Measurements from ENCODE around the gene OR4D1.

DNA sequence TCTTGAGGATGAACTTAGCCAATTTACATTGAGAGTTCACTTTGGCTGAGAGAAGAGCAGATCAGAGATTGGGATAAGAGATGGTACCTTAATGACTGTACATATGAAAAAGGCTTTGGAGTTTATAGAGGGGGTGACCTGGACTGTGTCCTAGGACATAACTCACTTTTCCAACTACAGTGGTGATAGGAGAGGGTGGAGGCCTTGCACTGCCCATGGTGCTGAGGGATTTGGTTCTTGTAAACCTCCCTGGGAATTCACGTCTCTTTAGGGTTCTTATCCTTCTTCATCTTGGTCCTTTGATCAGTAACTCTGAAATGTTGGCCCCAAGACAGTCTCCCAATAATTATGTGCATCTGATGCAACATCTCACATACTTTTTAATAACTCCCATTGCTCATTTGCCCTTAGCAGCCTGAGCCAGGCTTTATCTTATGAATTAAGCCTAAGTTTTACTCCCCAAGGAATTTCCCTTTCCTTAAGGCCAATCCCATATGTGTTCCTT lies at the start of gene OR4D1:
- no peak for TF ChIP-seq POLR2A (IDR thresholded peaks at IDR 0.05; ENCODE audit: low read length)
- no peak for TF ChIP-seq GATA1 (IDR thresholded peaks at IDR 0.05; ENCODE audit: low read depth, low read length)

All from erythroblast (primary cell).